MCF 10A (cell line): Measurements from ENCODE around the gene NTMT1. TPM values are rescaled to one million over a fixed set of nuclear protein-coding genes. Genes with fewer than 3 reads are reported as not detected.

Source experiments
- BruUV-seq: library from RNA; stranded (reverse); fragments of 400-500 nt; replicated peaks from 2 replicates; lab custom pipeline; 2021; lab: Mats Ljungman, UMichigan
- CTCF ChIA-PET: fragments of 300-600 bp; sonication (Branson Sonifier 250); formaldehyde crosslinking; extraction: SDS; loops from one replicate; lab custom pipeline; 2021; ENCODE audit warnings: antibody characterized with exemption, inconsistent platforms; lab: Yijun Ruan, JAX
- POLR2A ChIA-PET: fragments of 300-600, 350-650 bp; sonication (Branson Sonifier 250); formaldehyde crosslinking; extraction: SDS; loops from one replicate; lab custom pipeline; 2020; ENCODE audit warnings: antibody characterized with exemption, inconsistent platforms; lab: Yijun Ruan, JAX
- DNase-seq: peaks from one replicate; pipeline ENCODE4 v3.0.0-alpha.2; 2018; ENCODE audit not compliant: unreplicated experiment
- H3K27ac Mint-ChIP-seq: one replicate; pipeline ENCODE4 v1.8.0; 2022; ENCODE audit warnings: mild to moderate bottlenecking, low read depth, mixed read lengths; ENCODE audit not compliant: unreplicated experiment
- H3K27me3 Mint-ChIP-seq: one replicate; pipeline ENCODE4 v1.8.0; 2022; ENCODE audit warnings: mixed read lengths; ENCODE audit not compliant: insufficient read depth, unreplicated experiment
- H3K36me3 Mint-ChIP-seq: one replicate; pipeline ENCODE4 v1.8.0; 2022; ENCODE audit warnings: mild to moderate bottlenecking, moderate library complexity, mixed read lengths; ENCODE audit not compliant: insufficient read depth, unreplicated experiment
- H3K4me1 Mint-ChIP-seq: one replicate; pipeline ENCODE4 v1.8.0; 2022; ENCODE audit warnings: mixed read lengths; ENCODE audit not compliant: insufficient read depth, unreplicated experiment
- H3K4me3 Mint-ChIP-seq: one replicate; pipeline ENCODE4 v1.8.0; 2022; ENCODE audit warnings: mild to moderate bottlenecking, moderate library complexity, mixed read lengths; ENCODE audit not compliant: unreplicated experiment
- H3K9me3 Mint-ChIP-seq: one replicate; pipeline ENCODE4 v1.8.0; 2022; ENCODE audit warnings: mixed read lengths; ENCODE audit not compliant: unreplicated experiment
- intact Hi-C: fragments of 100-400 bp; cut with micrococcal nuclease; formaldehyde crosslinking; loops from 2 replicates; pipeline ENCODE4 v1.14.1; 2022
- total RNA-seq: library from RNA; stranded (reverse); gene quantifications from 2 replicates; pipeline ENCODE4 v1.2.3, GENCODE V29; 2022
- TF ChIP-seq, protein P1 (sequence below): fragments of 200-600 bp; IDR thresholded peaks from one replicate; pipeline ENCODE4 v1.8.0; 2022; ENCODE audit warnings: antibody characterized with exemption, mild to moderate bottlenecking; ENCODE audit not compliant: unreplicated experiment

Gene NTMT1
- total RNA-seq, 1 experiment from 2014 or later, result 49.2 TPM

DNA sequence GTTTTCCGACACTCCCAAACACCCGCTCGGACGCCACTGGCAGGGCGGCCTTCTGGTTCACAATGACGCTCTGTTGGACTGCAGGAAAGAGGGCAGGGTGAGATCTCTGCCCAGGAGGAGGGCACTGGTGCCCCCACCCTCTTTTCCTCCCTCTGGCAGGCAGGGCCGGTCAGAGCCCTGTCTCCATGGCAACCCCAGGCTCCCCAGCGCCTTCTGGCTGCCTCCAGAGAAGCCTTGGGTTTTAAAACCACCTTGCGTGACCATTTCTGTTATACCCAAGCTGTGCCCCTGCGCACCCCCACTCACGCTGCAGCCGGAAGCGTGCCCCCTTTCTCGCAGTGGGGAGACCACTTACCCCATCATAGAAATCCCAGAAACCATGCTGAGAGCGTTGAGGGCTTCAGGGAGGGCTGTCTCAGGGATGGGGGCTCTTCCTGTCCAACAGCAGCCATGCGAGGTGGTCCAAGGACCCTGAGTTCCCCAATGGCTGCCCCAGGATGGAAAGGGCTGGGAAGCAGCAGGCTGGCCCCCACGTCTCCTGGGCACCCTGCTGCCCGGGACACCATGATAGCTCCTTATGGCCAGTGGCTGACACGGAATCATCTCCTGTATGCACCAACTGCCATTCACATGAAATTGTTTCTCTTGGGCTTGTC is 12.3 kb upstream of the NTMT1 start:
- TF ChIP-seq, protein P1, sequence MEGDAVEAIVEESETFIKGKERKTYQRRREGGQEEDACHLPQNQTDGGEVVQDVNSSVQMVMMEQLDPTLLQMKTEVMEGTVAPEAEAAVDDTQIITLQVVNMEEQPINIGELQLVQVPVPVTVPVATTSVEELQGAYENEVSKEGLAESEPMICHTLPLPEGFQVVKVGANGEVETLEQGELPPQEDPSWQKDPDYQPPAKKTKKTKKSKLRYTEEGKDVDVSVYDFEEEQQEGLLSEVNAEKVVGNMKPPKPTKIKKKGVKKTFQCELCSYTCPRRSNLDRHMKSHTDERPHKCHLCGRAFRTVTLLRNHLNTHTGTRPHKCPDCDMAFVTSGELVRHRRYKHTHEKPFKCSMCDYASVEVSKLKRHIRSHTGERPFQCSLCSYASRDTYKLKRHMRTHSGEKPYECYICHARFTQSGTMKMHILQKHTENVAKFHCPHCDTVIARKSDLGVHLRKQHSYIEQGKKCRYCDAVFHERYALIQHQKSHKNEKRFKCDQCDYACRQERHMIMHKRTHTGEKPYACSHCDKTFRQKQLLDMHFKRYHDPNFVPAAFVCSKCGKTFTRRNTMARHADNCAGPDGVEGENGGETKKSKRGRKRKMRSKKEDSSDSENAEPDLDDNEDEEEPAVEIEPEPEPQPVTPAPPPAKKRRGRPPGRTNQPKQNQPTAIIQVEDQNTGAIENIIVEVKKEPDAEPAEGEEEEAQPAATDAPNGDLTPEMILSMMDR, result no peak
- H3K27ac Mint-ChIP-seq, result no peak overlapping the region
- no peaks in the 10 kb centered on the region for H3K9me3 Mint-ChIP-seq
- no peak overlapping the region for H3K4me3 Mint-ChIP-seq
- H3K4me1 Mint-ChIP-seq, result peaks cover 3% of the 10 kb centered on the region
- DNase-seq, result no peak
- no TSS peak for BruUV-seq
- H3K36me3 Mint-ChIP-seq, result no peaks in the 10 kb centered on the region
- POLR2A ChIA-PET, result interaction anchor here (1.1 kb wide), 1 partner anchor 11 kb away, joined by 4 read pairs; no protein-coding TSS in a partner anchor
- intact Hi-C loops, result no loop called here
- CTCF ChIA-PET, result interaction anchor here (0.6 to 4.6 kb wide), 8 partner anchors 11 to 512 kb away, joined by 3 to 50 read pairs (median 16); no protein-coding TSS in a partner anchor
- no peaks in the 10 kb centered on the region for H3K27me3 Mint-ChIP-seq

DNA sequence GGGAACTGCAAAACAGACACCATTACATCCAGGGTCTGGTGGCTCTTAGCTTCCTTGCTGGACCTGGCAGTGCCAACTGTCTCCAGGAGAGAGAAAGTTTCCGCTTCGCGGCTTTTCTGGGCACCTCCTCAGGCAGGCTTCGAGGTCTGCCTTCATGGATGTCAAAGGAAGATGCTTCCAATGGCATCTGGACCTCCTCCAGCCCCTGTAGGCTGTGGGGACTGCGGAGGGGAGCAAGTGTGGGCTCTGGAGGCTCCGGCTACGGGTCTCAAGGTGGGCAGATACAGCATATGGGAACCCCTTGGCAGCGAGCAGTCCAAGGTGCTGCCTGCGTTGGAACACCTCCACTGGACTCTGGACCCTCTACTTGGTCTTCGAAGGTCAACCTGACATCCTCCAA is 11.0 kb upstream of the NTMT1 start:
- no TSS peak for BruUV-seq

DNA sequence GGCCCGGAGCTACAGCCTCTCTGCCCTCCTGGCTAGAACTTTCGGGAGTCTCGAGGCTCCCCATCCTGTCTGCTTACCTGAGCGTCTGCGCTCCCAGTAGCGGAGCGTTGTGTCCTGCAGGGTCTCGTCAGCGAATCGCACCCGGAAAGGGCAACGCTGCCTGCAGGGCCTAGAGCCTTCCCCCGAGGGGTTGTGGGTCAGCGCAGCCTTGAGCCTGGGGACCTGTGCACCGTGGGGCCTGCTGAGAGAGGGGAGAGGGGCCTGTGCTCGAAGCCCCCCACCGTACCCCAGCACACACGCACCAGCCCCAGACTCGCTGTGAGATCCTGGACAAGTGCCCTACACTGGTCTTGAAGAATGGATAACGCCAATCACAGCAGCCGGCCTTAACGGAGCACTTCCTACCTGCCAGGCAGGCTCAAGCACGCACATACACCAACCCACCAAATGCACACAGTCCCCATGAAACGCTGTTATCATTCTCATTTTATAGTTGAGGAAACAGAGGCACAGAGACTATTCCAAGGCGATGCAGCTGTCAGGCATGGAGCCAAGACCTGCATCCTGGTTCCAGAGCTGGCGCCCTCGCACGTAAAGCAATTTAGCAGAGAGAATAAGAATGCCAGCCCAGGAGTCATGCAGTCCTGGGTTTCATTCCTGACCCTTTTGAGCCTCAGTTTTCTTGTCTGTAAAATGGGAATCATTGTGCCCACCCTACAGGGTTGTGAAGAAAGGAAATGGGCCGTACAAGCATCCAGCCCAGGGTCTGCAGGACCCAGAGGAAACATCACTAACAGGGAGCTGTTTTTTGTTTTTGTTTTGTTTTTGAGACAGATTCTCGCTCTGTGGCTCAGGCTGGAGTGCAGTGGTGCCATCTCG is 10.3 kb upstream of the NTMT1 start:
- Mint-ChIP-seq H3K27me3 (no peaks in the 10 kb centered on the region), H3K4me3 (no peak overlapping the region), H3K27ac (no peak overlapping the region), H3K36me3 (no peaks in the 10 kb centered on the region), H3K9me3 (no peaks in the 10 kb centered on the region), H3K4me1 (no peaks in the 10 kb centered on the region)
- intact Hi-C loops, result no loop called here
- BruUV-seq, result no TSS peak
- no peak for DNase-seq
- TF ChIP-seq, protein P1, result no peak
- ChIA-PET POLR2A (interaction anchor here (1.0 to 1.1 kb wide), 2 partner anchors 9 to 475 kb away, joined by 3 to 6 read pairs; no protein-coding TSS in a partner anchor), CTCF (interaction anchor here (0.6 to 3.9 kb wide), 9 partner anchors 9 to 1174 kb away, joined by 3 to 30 read pairs (median 3); no protein-coding TSS in a partner anchor)

More for the DNA sequence above, 11.0 kb upstream of the NTMT1 start:
- Mint-ChIP-seq H3K27me3 (no peaks in the 10 kb centered on the region), H3K4me3 (no peak overlapping the region), H3K4me1 (no peaks in the 10 kb centered on the region), H3K27ac (no peak overlapping the region), H3K9me3 (no peaks in the 10 kb centered on the region), H3K36me3 (no peaks in the 10 kb centered on the region)
- TF ChIP-seq, protein P1, result no peak
- POLR2A ChIA-PET, result interaction anchor here (0.6 to 1.0 kb wide), 2 partner anchors 291 to 475 kb away, joined by 5 to 6 read pairs; no protein-coding TSS in a partner anchor
- intact Hi-C loops, result no loop called here
- CTCF ChIA-PET, result interaction anchor here (0.6 to 4.6 kb wide), 5 partner anchors 10 to 1174 kb away, joined by 3 to 50 read pairs (median 30); no protein-coding TSS in a partner anchor
- no peak for DNase-seq
